MM.1S (cell line): ENCODE data around the gene SOX10.
"Not testable (repeated sequence)": the region's sequence is repeated elsewhere in the genome, so short reads cannot be mapped to it uniquely, and the experiment has no call there.

ENCODE experiments used
- DNase-seq: peaks from one replicate; pipeline ENCODE4 v3.0.0-alpha.2; 2015
- H2AFZ ChIP-seq: fragments of 300-600 bp; sonication (generic); 2 replicates; pipeline ENCODE4 v1.6.0; 2016; ENCODE audit warnings: antibody characterized with exemption, low read length
- H3F3A ChIP-seq: fragments of 300-600 bp; sonication (generic); 2 replicates; pipeline ENCODE4 v1.6.1; 2016; ENCODE audit warnings: mild to moderate bottlenecking, antibody characterized with exemption, low read length, moderate library complexity, mixed read lengths; ENCODE audit not compliant: insufficient read depth
- H3K27ac ChIP-seq: fragments of 300-600 bp; sonication (generic); 2 replicates; pipeline ENCODE4 v1.5.1; 2016; ENCODE audit warnings: mild to moderate bottlenecking, low read length
- H3K27me3 ChIP-seq: fragments of 300-600 bp; sonication (generic); replicated peaks from 2 replicates; pipeline ENCODE4 v1.6.0; 2016; ENCODE audit warnings: low read length; ENCODE audit not compliant: insufficient read depth
- H3K36me3 ChIP-seq: fragments of 300-600 bp; sonication (generic); replicated peaks from 2 replicates; pipeline ENCODE4 v1.6.1; 2016; ENCODE audit warnings: mild to moderate bottlenecking, low read length, mixed read lengths; ENCODE audit not compliant: insufficient read depth
- H3K4me1 ChIP-seq: fragments of 300-600 bp; sonication (generic); 2 replicates; pipeline ENCODE4 v1.6.1; 2016; ENCODE audit warnings: low read length, mixed read lengths
- H3K4me2 ChIP-seq: fragments of 300-600 bp; sonication (generic); 2 replicates; pipeline ENCODE4 v1.6.0; 2016; ENCODE audit warnings: low read depth, low read length
- H3K4me3 ChIP-seq: fragments of 300-600 bp; sonication (generic); 2 replicates; pipeline ENCODE4 v1.5.1; 2016; ENCODE audit warnings: low read length, mixed read lengths
- H3K79me2 ChIP-seq: fragments of 300-600 bp; sonication (generic); 2 replicates; pipeline ENCODE4 v1.6.1; 2016; ENCODE audit warnings: mixed run types, low read length, mixed read lengths
- H3K9ac ChIP-seq: fragments of 300-600 bp; sonication (generic); 2 replicates; pipeline ENCODE4 v1.6.1; 2016; ENCODE audit warnings: low read length, mixed read lengths
- H3K9me2 ChIP-seq: fragments of 300-600 bp; sonication (generic); replicated peaks from 2 replicates; pipeline ENCODE4 v1.6.1; 2016; ENCODE audit warnings: mild to moderate bottlenecking, low read length, mixed read lengths; ENCODE audit not compliant: insufficient read depth
- H3K9me3 ChIP-seq: fragments of 300-600 bp; sonication (generic); replicated peaks from 2 replicates; pipeline ENCODE4 v1.6.1; 2016; ENCODE audit warnings: mild to moderate bottlenecking, low read length, mixed read lengths; ENCODE audit not compliant: insufficient read depth
- H4K20me1 ChIP-seq: fragments of 300-600 bp; sonication (generic); 2 replicates; pipeline ENCODE4 v1.6.1; 2016; ENCODE audit warnings: mild to moderate bottlenecking, low read length, moderate library complexity, mixed read lengths; ENCODE audit not compliant: insufficient read depth
- CTCF ChIP-seq: fragments of 300-600 bp; sonication (generic); IDR thresholded peaks from 2 replicates; pipeline ENCODE4 v1.5.1; 2016; ENCODE audit warnings: antibody characterized with exemption, low read length, mixed read lengths
- EZH2 ChIP-seq: fragments of 300-600 bp; sonication (generic); optimal IDR thresholded peaks from 2 replicates; pipeline ENCODE3; 2017; ENCODE audit warnings: low read depth, mild to moderate bottlenecking, antibody characterized with exemption, low read length, mixed read lengths
- EZH2phosphoT487 ChIP-seq: fragments of 300-600 bp; sonication (generic); IDR thresholded peaks from 2 replicates; pipeline ENCODE4 v1.6.1; 2018; ENCODE audit warnings: antibody characterized with exemption, low read length

SOX10 gene

GRCh38 chr22:37954686-37955085, 29.7 kb downstream of the SOX10 start:
- Histone ChIP-seq H3K79me2 (peaks cover 41% of the 10 kb centered on the region), H3K9me3 (no peaks in the 10 kb centered on the region), H3K4me1 (peaks cover 7% of the 10 kb centered on the region), H3K36me3 (peaks cover 6% of the 10 kb centered on the region), H3K9ac (peak overlapping the region; percentile 84; the same call in 1 of the 2 replicates), H3F3A (no peaks in the 10 kb centered on the region), H3K4me2 (peak overlapping the region; percentile 100), H3K27me3 (no peaks in the 10 kb centered on the region; the same call in 1 of the 2 replicates), H3K9me2 (no peaks in the 10 kb centered on the region), H4K20me1 (no peaks in the 10 kb centered on the region), H3K27ac (no peak overlapping the region), H2AFZ (no peak overlapping the region), H3K4me3 (peak overlapping the region; percentile 98)
- TF ChIP-seq EZH2phosphoT487 = no peak
- TF ChIP-seq CTCF = no peak
- TF ChIP-seq EZH2 = no peak
- no peak for DNase-seq

DNA sequence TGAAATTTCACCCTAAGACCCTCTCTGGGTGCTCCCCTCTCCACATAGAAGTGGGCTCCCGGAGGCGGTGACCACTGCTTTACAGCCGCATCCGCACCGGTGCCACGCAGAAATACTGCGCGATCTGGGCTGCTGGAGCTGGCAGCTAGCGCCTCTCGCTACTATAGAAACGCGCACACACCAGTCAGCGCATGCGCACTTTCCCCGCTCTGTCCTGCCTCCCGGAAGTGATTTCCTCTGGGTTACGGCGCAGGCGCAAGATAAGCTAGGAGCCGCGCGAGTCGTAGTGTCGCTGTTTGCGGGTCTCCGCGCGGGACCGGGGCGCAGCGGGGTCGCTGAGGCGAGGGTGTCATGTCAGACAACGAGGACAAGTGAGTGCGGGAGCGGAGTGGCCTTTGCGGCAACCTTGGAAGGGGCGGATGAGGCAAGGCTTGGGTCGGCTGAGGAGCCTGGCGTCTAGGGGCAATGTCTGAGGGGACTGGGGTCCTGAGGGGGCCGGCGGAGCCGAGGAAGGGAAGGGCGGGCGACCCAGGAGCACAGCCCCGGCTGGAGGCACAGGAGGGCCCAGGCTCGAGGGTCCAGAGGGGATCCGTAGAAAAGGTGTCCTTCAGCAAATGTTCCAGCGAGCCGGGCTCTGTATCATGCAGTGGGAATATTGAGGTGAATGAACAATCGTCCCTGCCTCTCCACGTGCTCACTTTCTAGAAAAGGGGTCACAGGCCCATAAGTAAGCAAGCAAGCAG, 30.7 kb downstream of the SOX10 start, which contains the start of the genes C22orf23 and POLR2F:
TSS of gene C22orf23 (minus strand) at position 165 of the 743 bp plus-strand sequence. CDS start 452 bp downstream, outside the sequence.
TSS of gene POLR2F (plus strand) at position 263 of the 743 bp plus-strand sequence. CDS start at position 352, 89 bp downstream.
- Histone ChIP-seq H3K9me3 (no peaks in the 10 kb centered on the region), H3K9ac (peak within 1 kb of the TSS; percentile 84), H3F3A (no peaks in the 10 kb centered on the region), H3K4me3 (peak within 1 kb of the TSS; percentile 98), H3K27me3 (no peaks in the 10 kb centered on the region; the same call in 1 of the 2 replicates), H3K9me2 (no peaks in the 10 kb centered on the region), H3K79me2 (peaks cover 36% of the 10 kb centered on the region), H2AFZ (peak within 1 kb of the TSS; percentile 98), H3K4me2 (peak within 1 kb of the TSS; percentile 100), H4K20me1 (no peaks in the 10 kb centered on the region), H3K4me1 (peaks cover 7% of the 10 kb centered on the region), H3K27ac (no peak within 1 kb of the TSS), H3K36me3 (peaks cover 2% of the 10 kb centered on the region)
- peak; percentile 98 for DNase-seq
- TF ChIP-seq EZH2 (no peak), CTCF (no peak), EZH2phosphoT487 (no peak)

- DNase-seq = no peak
- TF ChIP-seq CTCF (no peak), EZH2phosphoT487 (no peak), EZH2 (no peak)
- peak overlapping the region; percentile 100 for H3K4me2 ChIP-seq
- peak overlapping the region; percentile 98 for H2AFZ ChIP-seq
- peaks cover 36% of the 10 kb centered on the region for H3K79me2 ChIP-seq
- H3F3A ChIP-seq = no peaks in the 10 kb centered on the region
- H3K27me3 ChIP-seq = no peaks in the 10 kb centered on the region; the same call in 1 of the 2 replicates
- no peaks in the 10 kb centered on the region for H3K9me3 ChIP-seq
- no peaks in the 10 kb centered on the region; the same call in 1 of the 2 replicates for H3K36me3 ChIP-seq
- H3K9ac ChIP-seq = peak overlapping the region; percentile 84; the same call in 1 of the 2 replicates
- H4K20me1 ChIP-seq = no peaks in the 10 kb centered on the region
- H3K4me3 ChIP-seq = peak overlapping the region; percentile 98
- peaks cover 7% of the 10 kb centered on the region for H3K4me1 ChIP-seq
- no peaks in the 10 kb centered on the region for H3K9me2 ChIP-seq
- H3K27ac ChIP-seq = no peak overlapping the region
These were observed 31.3 kb downstream of the SOX10 start for GRCh38 chr22:37953062-37953436.

DNA sequence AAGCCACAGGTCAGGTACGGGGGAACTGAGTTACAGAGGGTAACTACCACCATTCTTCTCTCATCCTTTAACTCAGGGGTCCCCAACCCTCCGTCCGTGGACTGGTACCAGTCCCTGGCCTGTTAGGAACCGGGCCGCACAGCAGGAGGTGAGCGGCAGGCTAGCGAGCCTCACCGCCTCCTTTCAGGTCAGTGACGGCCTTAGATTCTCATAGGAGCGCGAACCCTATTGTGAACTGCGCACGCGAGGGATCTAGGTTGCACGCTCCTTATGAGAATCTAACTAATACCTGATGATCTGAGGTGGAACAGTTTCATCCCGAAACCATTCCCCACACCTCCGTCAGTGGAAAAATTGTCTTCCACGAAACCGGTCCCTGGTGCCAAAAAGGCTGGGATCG, 31.7 kb downstream of the SOX10 start:
- peak overlapping the region; percentile 98 for H2AFZ ChIP-seq
- not testable (repeated sequence) for H3K9me3 ChIP-seq, H3F3A ChIP-seq, H3K9ac ChIP-seq, H3K9me2 ChIP-seq, H4K20me1 ChIP-seq, DNase-seq, H3K27ac ChIP-seq, H3K36me3 ChIP-seq, H3K27me3 ChIP-seq, H3K4me1 ChIP-seq
- H3K79me2 ChIP-seq = peaks cover 33% of the 10 kb centered on the region
- H3K4me2 ChIP-seq = peak overlapping the region; percentile 100
- peak overlapping the region; percentile 98 for H3K4me3 ChIP-seq
